HG03066 (cell line): ENCODE data around the gene PRRT2.
"Not testable (repeated sequence)": the region's sequence is repeated elsewhere in the genome, so short reads cannot be mapped to it uniquely, and the experiment has no call there.

Experiments
- ATAC-seq: cut with Tn5 transposase; IDR thresholded peaks from one replicate; pipeline ENCODE4 v1.9.1; 2021; ENCODE audit warnings: low read depth; ENCODE audit not compliant: unreplicated experiment

The PRRT2 gene

GRCh38 chr16:29831490-29831889 is 19.5 kb downstream of the PRRT2 start:
- no peak for ATAC-seq

GRCh38 chr16:29833219-29833618 is 21.2 kb downstream of the PRRT2 start:
- ATAC-seq = not testable (repeated sequence)

GRCh38 chr16:29834079-29834478 is 22.1 kb downstream of the PRRT2 start:
- ATAC-seq = no peak

DNA sequence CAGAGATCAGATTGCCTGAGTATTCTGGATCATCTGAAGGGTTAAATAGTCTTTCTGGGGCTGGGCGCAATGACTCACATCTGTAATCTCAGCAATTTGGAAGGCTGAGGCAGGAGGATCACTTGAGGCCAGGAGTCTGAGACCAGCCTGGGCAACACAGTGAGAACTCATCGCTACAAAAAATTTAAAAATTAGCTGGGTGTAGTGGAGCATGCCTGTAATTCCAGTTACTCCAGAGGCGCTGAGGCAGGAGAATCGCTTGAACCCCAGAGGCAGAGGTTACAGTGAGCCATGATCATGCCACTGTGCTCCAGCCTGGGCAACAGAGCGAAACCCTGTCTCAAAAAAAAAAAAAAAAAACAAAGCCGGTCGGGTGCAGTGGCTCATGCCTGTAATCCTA is 23.9 kb downstream of the PRRT2 start:
- ATAC-seq = no peak

GRCh38 chr16:29836623-29837022 is 24.6 kb downstream of the PRRT2 start:
- no peak for ATAC-seq

DNA sequence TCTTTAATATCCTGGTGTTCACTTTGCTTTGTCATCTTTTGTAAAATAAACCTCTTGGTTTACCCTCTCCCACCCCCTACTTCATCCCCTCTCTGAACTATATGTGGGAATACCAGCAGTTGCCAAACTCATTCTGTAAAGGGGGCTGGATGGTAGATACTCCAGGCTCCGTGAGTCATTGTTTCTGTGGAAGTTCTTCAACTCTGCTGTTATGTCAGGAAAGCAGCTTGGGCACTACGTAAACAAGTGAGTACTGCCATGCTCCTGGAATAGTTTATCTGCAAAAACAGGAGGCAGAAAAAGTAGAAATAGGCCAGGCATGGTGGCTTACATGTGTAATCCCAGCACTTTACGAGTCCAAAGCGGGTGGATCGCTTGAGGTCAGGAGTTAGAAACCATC is 25.8 kb downstream of the PRRT2 start:
- no peak for ATAC-seq

- no peak for ATAC-seq
These were observed 27.8 kb downstream of the PRRT2 start for GRCh38 chr16:29839822-29840221.

GRCh38 chr16:29840240-29840639 is 28.2 kb downstream of the PRRT2 start:
- ATAC-seq = no peak

- no peak for ATAC-seq
These were observed 29.6 kb downstream of the PRRT2 start for GRCh38 chr16:29841631-29842030.

DNA sequence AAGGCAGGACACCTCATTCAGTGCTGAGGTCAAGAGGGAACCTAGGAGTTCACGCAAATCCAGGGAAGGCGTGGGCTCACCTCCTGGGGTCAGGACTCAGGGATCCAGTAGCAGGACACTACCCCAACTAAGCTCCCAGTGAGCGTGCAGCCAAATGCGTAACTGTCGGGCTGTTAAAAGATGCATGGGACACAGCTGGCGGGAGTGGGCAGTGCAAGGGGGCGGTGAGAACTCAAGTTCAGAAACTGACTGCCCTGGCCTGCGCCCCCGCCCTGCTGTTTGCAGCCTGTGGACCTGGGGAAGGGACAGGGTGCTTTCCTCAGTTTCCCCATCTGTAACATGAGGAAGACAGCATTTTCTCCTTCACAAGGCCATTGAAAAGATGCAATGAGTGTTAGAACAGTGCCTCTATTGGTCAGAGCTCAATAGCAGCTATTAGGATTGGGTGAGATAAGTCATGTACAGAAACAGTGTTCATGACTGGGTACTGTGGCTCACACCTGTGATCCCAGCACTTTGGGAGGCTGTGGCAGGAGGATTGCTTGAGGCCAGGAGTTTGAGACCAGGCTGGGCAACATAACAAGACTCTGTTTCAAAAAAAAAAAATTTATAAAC is 30.8 kb downstream of the PRRT2 start:
- ATAC-seq = no peak

DNA sequence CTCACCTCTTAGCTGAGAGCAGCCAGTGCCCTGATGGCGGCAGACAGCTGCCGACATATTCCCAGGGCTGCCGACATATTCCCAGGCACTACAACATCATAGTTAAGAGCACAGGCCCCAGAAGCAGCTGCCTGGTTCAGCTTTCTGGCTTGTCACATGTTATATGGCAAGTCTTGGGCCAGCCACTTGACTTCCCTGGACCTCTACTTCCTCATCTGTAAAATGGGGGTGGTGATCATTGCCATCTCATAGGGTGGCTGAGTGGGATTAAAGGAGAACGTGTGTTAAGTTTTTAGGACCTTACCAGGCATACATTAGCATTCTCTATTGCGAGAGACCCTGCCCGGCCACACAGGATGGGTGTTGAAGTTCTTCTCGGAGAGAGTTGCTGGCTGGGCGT is 31.9 kb downstream of the PRRT2 start:
- no peak for ATAC-seq

- ATAC-seq = no peak
These were observed 32.8 kb downstream of the PRRT2 start for GRCh38 chr16:29844575-29845331.

DNA sequence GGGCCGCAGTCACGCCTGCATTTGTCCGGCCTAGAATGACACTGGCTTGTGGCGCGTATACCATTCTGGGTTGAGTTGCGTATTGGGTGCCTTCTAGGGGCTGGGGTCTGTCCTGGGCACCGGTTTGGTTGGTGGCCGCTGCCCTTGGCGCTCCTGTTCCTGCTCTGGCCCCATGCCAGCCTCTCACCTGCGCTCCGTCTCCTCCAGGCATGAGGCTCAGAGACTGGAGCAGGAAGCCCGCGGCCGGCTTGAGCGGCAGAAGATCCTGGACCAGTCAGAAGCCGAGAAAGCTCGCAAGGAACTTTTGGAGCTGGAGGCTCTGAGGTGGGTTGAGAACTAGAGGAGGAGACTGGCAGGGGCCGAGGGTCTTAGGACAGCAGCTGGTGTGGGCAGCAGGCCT is 33.7 kb downstream of the PRRT2 start:
- ATAC-seq = no peak

DNA sequence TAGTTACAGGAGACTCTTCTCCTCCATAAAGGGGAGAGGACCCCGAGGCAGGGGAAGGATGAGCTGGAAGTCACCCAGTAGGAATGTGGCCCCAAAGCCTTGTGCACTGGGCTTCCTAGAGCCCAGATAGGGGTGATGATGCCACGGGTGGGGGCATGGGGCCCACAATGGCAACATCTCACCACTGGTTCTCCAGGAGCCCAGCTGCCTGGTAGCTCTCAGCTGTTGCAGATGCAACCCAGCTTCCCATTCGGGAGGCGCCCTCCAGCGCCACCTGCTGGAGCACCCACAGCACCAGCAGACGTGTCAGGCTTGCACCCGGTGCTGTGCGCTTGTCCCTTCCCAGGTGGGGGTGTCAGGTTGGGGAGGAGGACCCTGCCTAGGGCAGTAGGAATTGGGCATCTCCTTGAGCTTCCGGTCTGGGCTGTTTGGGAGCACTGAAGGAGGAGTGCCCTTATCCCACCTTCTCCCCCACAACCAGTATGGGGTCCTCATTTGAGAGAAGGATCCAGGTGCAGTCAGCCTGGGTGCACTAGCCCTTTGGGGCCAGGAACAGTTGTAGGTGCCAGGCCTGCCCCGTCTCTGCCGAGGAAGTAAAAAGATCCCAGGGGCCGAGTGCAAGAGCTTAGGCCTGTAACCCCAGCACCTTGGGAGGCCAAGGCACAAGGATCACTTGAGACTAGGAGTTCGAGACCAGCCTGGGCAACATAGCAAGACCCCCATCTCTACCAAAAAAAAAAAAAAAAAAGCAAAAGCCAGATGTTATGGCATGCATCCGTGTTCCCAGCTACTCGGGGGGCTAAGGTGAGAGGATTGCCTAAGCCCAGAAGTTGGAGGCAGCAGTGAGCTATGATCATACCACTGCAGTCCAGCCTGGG is 36.7 kb downstream of the PRRT2 start:
- ATAC-seq = no peak

DNA sequence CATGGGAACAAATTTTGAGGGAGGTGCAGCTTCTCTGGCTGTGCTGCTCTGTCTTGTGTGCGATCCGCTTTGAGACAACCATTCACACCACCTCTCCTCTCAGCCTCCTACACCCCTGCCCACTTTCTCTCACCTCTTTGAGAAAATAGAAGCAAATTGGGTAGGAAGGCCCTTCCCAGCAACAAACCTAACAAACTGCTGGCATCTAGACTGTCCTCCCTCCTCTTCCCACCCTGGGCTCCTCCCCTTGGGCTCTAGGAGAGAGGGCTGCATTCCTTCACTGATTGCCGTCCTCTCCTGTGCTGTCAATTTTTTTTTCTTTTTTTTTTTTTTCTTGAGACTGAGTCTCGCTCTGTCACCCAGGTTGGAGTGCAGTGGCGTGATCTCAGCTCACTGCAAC is 37.5 kb downstream of the PRRT2 start:
- ATAC-seq = no peak

DNA sequence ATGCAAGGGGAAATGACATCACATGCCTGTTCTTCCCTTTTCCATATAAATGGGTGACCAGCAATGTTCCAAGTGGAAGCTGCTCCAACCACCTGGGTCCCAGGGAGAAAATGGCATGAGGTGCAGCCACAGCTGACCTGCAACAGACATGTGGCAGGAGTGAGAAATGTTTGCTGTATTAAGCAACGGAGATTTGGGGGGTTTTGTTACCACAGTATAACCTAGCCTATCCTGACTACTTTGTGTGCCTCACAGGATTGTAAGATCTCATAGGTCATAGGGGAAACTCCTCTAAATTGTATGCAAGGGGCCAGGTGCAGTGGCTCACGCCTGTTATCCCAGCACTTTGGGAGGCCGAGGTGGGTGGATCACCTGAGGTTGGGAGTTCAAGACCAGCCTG is 39.0 kb downstream of the PRRT2 start:
- ATAC-seq = no peak

- ATAC-seq = no peak
These were observed 40.7 kb downstream of the PRRT2 start for GRCh38 chr16:29852654-29853053.

- no peak for ATAC-seq
These were observed 42.6 kb downstream of the PRRT2 start for GRCh38 chr16:29854520-29855100.

GRCh38 chr16:29857133-29857760 is 45.3 kb downstream of the PRRT2 start:
- ATAC-seq = no peak

GRCh38 chr16:29858149-29858849 is 46.3 kb downstream of the PRRT2 start:
- no peak for ATAC-seq
